Stimulated activated naive CD8-positive, alpha-beta T cell treated with anti-CD3 and anti-CD28 coated beads, Interleukin-15, amount 100 ng/mL, for 72 hours (primary cell): ENCODE measurements around the gene EBI3.
"Not testable (repeated sequence)": the region's sequence is repeated elsewhere in the genome, so short reads cannot be mapped to it uniquely, and the experiment has no call there.

Experiments used
- ATAC-seq: fragments of 150-1000 bp; cut with Tn5 transposase; 2 replicates; pipeline ENCODE4 v1.10.0; 2021; ENCODE audit warnings: mild to moderate bottlenecking, moderate library complexity
- DNase-seq, 2 donors: peaks; one replicate each; pipeline ENCODE4 v3.0.0; 2021 to 2022
- H3K27ac Mint-ChIP-seq, 2 donors: one replicate each; pipeline ENCODE4 v1.8.0; 2022; ENCODE audit warnings: mild to moderate bottlenecking in 2 of 2, mixed read lengths in 2 of 2, moderate library complexity in 2 of 2
- H3K27me3 Mint-ChIP-seq: one replicate; pipeline ENCODE4 v1.8.0; 2022; ENCODE audit warnings: mixed read lengths
- H3K4me1 Mint-ChIP-seq: one replicate; pipeline ENCODE4 v1.8.0; 2022; ENCODE audit warnings: mild to moderate bottlenecking, mixed read lengths
- H3K4me3 Mint-ChIP-seq, 2 donors: one replicate each; pipeline ENCODE4 v1.8.0; 2022; ENCODE audit warnings: mild to moderate bottlenecking in 2 of 2, mixed read lengths in 2 of 2, moderate library complexity in 1 of 2
- H3K9me3 Mint-ChIP-seq, 2 donors: one replicate each; pipeline ENCODE4 v1.8.0; 2022; ENCODE audit warnings: mixed read lengths in 2 of 2

The EBI3 gene

DNA sequence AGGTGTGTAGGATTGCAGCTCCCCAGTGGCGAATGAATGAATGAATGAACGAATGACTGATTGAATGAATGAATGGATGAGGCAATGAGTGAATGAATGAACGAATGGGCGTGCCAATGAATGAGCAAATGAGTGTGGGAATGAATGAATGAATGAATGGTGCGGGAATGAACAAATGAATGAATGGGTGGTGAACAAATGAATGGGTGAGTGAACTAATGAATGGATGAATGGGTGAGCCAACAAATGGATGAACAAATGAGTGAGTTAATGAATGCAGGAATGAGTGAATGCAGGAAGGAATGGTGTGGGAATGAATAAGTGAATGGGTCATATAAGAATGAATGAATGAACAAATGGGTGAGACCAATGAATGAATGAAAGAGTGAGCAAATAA is 32.1 kb upstream of the EBI3 start:
- Mint-ChIP-seq H3K4me3 (peak overlapping the region in 1 of 2 donors; percentile 13), H3K27me3 (peaks cover 82% of the 10 kb centered on the region), H3K4me1 (peaks cover 12% of the 10 kb centered on the region), H3K9me3 (peaks cover 12% of the 10 kb centered on the region in 2 donors), H3K27ac (no peak overlapping the region)
- ATAC-seq (no peak), DNase-seq (no peak)

DNA sequence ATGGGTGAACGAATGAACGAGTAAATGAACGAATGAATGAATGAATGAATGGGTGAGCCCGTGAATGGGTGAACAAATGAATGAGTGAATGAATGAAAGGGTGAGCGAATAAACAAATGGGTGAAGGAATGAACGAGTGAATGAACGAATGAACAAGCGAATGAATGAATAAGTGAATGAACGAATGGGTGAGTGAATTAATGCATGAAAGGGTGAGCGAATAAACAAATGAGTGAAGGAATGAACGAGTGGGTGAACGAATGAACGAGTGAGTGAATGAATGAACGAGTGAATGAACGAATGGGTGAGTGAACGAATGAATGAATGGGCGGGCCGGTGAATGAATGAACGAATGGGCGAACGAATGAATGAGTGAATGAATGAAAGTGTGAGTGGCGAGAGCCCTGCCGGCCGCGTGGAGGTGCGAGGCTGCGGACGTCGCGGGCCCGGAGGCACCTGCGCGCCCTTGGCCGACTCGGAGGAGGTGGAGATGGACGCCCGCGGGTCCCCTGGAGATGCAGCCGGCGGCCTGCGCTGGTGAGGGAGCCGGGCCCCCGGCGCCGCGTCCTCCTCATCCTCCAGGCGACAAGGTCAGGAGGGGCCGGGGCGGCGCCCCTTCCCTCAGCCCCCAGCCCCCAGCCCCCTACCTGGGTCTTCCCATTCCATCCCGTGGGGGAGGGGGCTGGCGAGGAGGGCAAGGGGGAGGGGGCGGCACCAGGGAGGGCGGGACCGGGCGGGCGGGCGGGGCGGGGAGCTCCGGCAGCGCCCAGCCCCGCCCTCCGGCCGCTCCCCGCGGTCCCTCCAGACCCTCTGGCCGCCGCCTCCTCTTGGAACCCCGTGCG is 31.5 kb upstream of the EBI3 start:
- DNase-seq: peak; percentile 31 to 34
- no peak overlapping the region for H3K27ac Mint-ChIP-seq

DNA sequence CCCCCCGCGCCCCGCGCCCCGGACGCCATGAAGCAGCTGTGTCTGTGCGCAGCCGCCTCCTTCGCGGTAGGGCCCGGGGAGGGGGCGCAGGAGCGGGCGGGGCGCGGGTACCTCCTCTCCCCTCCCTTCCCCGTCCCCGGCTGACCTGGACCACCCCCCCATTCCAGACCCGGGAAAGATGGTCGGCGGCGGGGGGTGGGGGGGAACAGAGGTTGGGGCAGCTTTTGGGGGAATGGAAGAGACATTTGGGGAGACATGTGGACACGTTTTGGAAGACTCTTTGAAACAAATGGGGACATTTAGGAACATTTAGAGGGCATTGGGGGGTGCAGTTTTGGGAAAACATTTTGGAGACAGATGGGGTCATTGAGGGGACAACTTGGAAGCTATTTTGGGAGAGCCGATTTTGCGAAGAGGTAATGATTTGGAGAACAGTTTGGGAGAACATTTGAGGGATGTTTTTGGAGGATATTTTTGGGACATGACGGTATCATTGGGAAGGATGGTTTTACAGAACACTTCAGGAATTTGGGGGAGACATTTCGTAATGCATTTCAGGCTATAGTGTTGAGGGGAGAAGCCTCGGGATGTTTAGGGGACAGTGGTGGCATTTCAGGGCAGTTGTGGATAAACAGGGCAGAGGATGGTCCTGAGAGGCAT is 30.7 kb upstream of the EBI3 start:
- Mint-ChIP-seq H3K27me3 (peaks cover 75% of the 10 kb centered on the region), H3K9me3 (peaks cover 12% of the 10 kb centered on the region in 2 donors), H3K27ac (no peak overlapping the region), H3K4me1 (peaks cover 12% of the 10 kb centered on the region), H3K4me3 (no peak overlapping the region)
- ATAC-seq (peak; percentile 35), DNase-seq (no peak)

More for the DNA sequence above, 31.5 kb upstream of the EBI3 start:
- ATAC-seq: peak; percentile 45
- peaks cover 12% of the 10 kb centered on the region in 2 donors for H3K9me3 Mint-ChIP-seq
- H3K4me1 Mint-ChIP-seq: peaks cover 12% of the 10 kb centered on the region
- H3K27me3 Mint-ChIP-seq: peaks cover 82% of the 10 kb centered on the region
- no peak overlapping the region for H3K4me3 Mint-ChIP-seq

DNA sequence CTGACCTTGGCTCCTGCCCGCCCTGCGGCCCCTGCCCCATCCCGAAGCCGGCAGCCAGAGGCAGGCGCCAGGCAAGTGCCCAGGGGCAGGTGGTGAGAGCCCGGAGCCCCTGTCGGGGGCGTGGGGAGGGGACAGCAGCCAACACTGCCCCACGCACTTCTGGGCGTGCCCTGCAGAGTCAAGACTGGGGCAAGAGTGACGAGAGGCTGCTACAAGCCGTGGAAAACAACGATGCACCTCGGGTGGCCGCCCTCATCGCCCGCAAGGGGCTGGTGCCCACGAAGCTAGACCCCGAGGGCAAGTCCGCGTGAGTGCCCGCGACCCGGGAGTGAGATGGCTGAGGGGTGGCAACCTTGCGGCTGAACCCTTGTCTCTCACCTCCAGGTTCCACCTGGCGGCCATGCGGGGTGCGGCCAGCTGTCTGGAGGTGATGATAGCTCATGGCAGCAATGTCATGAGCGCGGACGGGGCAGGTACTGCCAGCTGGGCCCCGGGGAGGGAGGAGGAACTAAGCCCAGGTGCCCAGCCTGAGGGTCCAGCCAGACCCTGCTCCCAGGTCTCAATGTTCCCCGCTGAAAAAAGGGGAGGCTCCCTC is 29.5 kb upstream of the EBI3 start:
- no peak overlapping the region for H3K27ac Mint-ChIP-seq
- H3K27me3 Mint-ChIP-seq: peaks cover 72% of the 10 kb centered on the region
- peaks cover 19% of the 10 kb centered on the region for H3K4me1 Mint-ChIP-seq
- H3K9me3 Mint-ChIP-seq: peaks cover 12% of the 10 kb centered on the region in 2 donors
- ATAC-seq: no peak
- no peak overlapping the region for H3K4me3 Mint-ChIP-seq
- DNase-seq: no peak

DNA sequence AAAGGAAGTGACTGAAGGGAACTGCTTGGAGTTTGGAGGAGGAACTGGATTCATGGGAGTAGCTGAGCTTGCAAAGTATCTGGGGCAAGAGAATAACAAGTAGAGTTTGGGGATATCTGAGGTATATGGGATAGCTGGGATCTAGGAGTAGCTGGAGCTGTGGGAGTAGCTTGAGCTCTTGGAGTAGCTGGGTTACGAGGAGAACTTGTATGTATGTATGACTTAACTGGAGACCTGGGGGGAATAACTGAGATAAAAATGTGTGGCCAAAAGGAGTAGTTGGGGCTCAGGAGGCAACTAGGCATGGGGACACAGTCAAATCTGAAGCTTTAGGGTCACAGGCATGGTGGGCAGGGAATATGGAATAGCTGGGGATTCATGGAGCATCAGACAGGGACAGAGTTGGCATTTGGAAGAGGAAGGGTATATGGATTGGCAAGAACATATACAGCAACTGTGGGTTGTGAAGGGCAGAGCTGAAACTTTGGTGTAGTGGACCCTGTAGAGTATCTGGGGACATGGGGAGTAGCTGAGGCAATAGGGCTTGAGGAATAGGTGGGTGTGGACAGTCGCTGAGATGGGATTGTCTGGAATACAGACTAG is 28.3 kb upstream of the EBI3 start:
- Mint-ChIP-seq H3K27me3 (peaks cover 60% of the 10 kb centered on the region), H3K9me3 (peaks cover 12% of the 10 kb centered on the region in 2 donors), H3K4me3 (no peak overlapping the region), H3K27ac (no peak overlapping the region), H3K4me1 (peaks cover 19% of the 10 kb centered on the region)
- DNase-seq (no peak), ATAC-seq (no peak)

DNA sequence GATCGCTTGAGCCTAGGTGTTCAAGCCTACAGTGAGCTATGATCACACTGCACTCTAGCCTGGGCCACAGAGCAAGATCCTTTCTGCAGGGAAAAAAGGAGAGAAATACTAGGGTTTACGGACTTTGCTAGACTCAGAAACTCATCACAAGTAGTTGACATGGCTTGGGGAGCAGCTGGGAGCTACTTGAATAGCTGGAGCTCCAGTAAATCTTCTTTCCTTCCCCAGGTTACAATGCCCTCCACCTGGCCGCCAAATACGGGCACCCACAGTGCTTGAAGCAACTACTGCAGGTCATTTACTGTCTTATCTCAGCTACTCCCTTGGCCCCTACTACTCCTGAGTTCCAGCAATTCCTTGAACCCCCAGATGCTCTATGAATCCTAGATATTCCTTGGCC is 27.5 kb upstream of the EBI3 start:
- Mint-ChIP-seq H3K27me3 (peaks cover 56% of the 10 kb centered on the region), H3K9me3 (peaks cover 11 to 12% of the 10 kb centered on the region in 2 donors), H3K27ac (no peak overlapping the region), H3K4me1 (peaks cover 19% of the 10 kb centered on the region), H3K4me3 (no peak overlapping the region)
- DNase-seq (no peak), ATAC-seq (no peak)

DNA sequence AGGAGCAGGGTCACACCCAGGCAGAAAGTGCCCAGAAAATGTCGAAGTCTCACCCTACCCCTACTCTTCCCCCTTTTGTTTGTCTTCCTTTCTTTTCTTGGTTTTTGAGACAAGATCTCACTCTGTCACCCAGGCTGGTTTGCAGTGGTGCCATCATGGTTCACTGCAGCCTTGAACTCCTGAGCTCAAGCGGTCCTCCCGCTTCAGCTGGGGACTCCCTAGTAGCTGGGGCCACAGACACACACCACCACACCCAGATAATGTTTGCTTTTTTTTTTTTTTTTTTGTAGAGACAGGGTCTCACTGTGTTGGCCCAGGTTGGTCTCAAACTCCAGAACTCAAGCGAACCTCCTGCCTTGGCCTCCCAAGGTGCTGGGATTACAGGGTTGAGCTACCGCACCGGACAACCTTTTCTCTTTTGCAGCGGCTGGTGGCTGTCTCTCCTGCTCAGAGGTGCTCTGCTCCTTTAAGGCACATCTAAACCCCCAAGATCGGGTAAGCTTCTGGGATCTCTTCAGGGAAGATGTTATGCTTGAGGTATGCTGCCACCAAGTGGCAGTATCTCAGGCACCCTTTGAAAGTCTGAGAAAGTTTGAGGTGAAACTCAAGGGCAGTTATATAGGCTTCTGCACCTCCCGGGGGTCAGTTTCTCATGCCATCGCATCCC is 22.4 kb upstream of the EBI3 start:
- Mint-ChIP-seq H3K4me1 (peaks cover 7% of the 10 kb centered on the region), H3K9me3 (no peaks in the 10 kb centered on the region), H3K4me3 (no peak overlapping the region), H3K27ac (no peak overlapping the region), H3K27me3 (peaks cover 21% of the 10 kb centered on the region)
- no peak for ATAC-seq
- no peak for DNase-seq

DNA sequence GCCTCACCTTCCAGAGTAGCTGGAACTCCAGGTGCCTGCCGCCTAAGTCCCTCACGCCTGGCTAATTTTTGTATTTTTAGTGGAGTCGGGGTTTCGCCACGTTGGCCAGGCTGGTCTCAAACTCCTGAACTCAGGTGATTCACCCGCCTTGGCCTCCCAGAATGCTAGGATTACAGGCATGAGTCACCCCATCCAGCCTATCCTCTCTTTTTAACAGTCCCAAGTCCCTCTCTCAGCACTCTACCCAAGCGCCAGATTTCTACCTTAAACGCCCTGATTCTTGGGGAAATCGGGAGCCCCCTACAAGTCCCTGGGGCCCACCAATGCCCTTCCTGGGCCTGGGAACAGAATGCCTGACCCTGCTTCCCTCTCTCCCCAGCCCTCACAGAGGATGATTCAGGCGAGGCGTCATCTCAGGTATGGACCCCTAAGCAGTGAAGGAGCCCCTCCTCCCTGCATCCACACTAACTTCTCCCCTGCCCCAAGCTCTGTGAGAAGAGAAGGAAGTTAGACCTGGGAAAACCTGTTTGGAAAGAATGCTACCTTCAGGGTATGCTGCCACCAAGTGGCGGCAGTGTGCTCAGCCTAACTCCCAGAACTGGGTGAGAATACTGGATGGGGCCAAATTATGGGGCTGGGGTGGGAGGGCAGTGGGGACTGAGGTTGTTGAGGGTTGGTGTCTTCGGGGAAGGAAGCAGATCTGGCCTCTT is 20.8 kb upstream of the EBI3 start:
- Mint-ChIP-seq H3K27ac (no peak overlapping the region), H3K4me3 (no peak overlapping the region), H3K9me3 (no peaks in the 10 kb centered on the region), H3K4me1 (peaks cover 7% of the 10 kb centered on the region), H3K27me3 (peaks cover 28% of the 10 kb centered on the region)
- ATAC-seq: no peak
- DNase-seq: no peak

DNA sequence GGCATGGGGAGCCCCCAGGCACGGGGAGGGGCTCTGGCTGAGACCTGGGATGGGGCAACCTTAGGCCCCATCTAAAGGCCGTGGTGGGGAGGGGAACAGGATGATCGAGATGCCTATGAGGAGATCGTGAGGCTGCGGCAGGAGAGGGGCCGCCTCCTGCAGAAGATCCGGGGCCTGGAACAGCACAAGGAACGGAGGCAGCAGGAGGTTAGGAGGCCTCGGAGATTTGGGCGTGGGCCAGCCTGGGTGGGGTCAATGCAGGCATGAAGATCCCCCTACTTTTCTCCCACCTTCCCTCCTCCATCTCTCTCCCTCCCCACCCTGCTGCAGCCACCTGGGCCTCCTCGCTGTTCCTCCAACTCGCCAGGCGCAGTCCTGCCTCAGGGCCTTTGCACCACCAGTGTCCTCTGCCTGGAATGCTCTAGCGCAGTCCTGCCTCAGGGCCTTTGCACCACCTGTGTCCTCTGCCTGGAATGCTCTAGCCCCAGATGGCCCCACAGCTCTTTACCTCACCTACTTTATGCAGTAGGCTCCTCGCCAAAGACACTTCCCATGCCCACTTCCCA is 19.1 kb upstream of the EBI3 start:
- no peaks in the 10 kb centered on the region for H3K9me3 Mint-ChIP-seq
- no peaks in the 10 kb centered on the region for H3K4me1 Mint-ChIP-seq
- ATAC-seq: no peak
- no peak overlapping the region for H3K4me3 Mint-ChIP-seq
- peaks cover 20% of the 10 kb centered on the region for H3K27me3 Mint-ChIP-seq
- no peak overlapping the region for H3K27ac Mint-ChIP-seq
- no peak for DNase-seq

DNA sequence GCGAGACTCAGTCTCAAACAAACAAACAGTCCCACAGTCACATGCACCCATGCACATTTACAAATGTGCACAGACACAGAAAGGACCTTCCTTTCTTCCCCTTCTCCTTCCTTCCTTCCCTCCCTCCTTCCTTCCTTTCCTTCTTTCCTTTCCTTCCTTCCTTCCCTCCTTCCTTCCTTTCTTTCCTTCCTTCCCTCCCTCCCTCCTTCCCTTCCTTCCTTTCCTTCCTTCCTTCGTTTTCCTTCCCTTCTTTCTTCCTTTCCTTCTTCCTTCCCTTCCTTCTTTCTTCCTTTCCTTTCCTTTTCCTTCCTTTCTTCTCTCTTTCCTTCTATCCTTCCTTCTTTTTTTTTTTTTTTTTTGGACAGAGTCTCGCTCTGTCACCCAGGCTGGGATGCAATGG is 16.2 kb upstream of the EBI3 start:
- no peak for ATAC-seq
- H3K4me3 Mint-ChIP-seq: no peak overlapping the region
- H3K27me3 Mint-ChIP-seq: peaks cover 7% of the 10 kb centered on the region
- DNase-seq: no peak
- peak overlapping the region in 1 of 2 donors; percentile 69 for H3K27ac Mint-ChIP-seq
- H3K9me3 Mint-ChIP-seq: peaks cover 0 to 8% of the 10 kb centered on the region in 2 donors
- no peaks in the 10 kb centered on the region for H3K4me1 Mint-ChIP-seq

DNA sequence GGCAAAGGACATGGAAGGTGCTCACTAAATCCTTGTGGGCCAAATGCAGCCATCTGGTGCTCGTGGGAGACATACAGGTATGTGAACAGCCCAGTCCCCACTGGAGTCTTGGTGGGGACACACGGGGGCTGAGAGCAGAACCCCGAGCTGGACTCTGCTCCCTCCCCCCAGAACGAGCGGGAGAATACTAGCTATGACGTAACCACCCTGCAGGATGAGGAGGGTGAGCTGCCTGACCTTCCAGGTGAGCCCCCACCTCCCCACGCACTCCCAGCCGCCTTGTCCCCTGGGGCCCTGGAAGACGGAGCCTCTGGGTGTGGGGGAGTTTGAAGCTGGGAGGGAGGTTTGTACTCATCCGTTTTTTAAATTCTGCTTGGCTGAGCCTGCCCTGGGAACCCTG is 13.5 kb upstream of the EBI3 start:
- H3K27ac Mint-ChIP-seq: no peak overlapping the region
- peaks cover 7% of the 10 kb centered on the region for H3K27me3 Mint-ChIP-seq
- H3K4me1 Mint-ChIP-seq: no peaks in the 10 kb centered on the region
- peaks cover 0 to 8% of the 10 kb centered on the region in 2 donors for H3K9me3 Mint-ChIP-seq
- no peak for DNase-seq
- no peak overlapping the region for H3K4me3 Mint-ChIP-seq
- no peak for ATAC-seq

DNA sequence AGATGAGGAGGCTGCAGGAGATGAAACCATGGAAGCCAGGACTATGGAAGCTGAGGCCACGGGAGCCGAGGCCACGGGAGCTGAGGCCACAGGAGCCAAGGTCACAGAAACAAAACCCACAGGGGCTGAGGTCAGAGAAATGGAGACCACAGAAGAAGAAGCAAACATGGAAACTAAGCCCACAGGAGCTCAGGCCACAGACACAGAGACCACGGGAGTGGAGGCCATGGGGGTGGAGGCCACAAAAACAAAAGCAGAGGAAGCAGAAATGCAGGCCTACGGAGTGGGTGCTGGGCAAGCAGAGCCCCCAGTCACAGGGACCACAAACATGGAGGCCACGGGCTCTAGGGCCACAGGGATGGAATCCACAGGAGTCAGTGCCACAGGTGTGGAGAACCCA is 12.5 kb upstream of the EBI3 start:
- ATAC-seq (no peak), DNase-seq (no peak)
- H3K9me3 Mint-ChIP-seq: peaks cover 0 to 8% of the 10 kb centered on the region in 2 donors
- no peaks in the 10 kb centered on the region for H3K4me1 Mint-ChIP-seq
- peaks cover 7% of the 10 kb centered on the region for H3K27me3 Mint-ChIP-seq
- no peak overlapping the region for H3K4me3 Mint-ChIP-seq
- H3K27ac Mint-ChIP-seq: no peak overlapping the region

DNA sequence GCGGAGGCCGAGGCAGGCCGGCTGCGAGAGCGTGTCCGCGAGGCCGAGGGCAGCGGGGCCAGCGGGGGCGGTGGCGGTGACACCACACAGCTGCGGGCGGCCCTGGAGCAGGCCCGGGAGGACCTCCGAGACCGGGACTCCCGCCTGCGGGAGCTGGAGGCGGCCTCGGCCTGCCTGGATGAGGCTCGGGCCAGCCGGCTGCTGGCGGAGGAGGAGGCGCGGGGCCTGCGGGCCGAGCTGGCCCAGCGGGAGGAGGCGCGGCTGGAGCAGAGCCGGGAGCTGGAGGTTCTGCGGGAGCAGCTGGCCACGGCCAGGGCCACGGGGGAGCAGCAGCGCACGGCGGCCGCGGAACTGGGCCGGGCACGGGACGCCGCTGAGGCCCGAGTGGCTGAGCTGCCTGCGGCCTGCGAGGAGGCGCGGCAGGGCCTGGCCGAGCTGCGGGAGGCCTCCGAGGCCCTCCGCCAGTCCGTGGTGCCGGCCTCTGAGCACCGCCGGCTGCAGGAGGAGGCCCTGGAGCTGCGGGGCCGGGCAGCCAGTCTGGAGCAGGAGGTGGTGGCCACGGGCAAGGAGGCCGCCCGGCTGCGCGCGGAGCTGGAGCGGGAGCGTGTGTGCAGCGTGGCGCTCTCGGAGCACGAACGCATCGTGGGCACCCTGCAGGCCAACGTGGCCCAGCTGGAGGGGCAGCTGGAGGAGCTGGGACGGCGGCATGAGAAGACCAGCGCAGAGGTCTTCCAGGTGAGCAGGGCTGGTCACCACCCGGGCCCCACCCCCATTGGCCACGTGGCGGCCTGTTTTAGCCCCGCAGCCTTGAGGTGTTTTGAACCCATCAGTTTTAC is 11.7 kb upstream of the EBI3 start:
- no peaks in the 10 kb centered on the region for H3K4me1 Mint-ChIP-seq

DNA sequence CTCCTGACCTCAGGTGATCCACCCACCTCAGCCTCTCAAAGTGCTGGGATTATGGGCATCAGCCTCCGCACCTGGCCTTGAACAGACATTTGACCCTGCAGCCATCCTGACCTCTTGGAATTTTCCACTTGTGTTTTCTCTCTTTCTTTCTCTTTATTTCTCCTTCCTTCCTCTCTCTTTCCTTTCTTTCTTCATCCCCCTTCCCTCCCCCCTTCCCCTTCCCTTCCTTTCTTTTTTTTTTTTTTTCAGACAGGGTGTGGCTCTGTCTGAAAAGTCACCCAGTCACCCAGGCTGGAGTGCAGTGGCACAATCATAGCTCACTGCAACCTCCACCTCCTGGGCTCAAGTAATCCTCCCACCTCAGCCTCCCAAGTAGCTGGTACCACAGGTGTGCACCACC is 10.8 kb upstream of the EBI3 start:
- not testable (repeated sequence) for H3K27me3 Mint-ChIP-seq, H3K4me1 Mint-ChIP-seq, H3K27ac Mint-ChIP-seq, ATAC-seq, H3K9me3 Mint-ChIP-seq, DNase-seq, H3K4me3 Mint-ChIP-seq

More for the DNA sequence above, 11.7 kb upstream of the EBI3 start:
- no peaks in the 10 kb centered on the region for H3K27me3 Mint-ChIP-seq
- DNase-seq (no peak), ATAC-seq (no peak)
- no peak overlapping the region for H3K27ac Mint-ChIP-seq
- H3K4me3 Mint-ChIP-seq: no peak overlapping the region
- H3K9me3 Mint-ChIP-seq: peaks cover 0 to 8% of the 10 kb centered on the region in 2 donors
